HG02870 (cell line): Measurements from ENCODE around the gene BCL7C.
"Not testable (repeated sequence)": the region's sequence is repeated elsewhere in the genome, so short reads cannot be mapped to it uniquely, and the experiment has no call there.

Experiments used
- ATAC-seq: cut with Tn5 transposase; IDR thresholded peaks from one replicate; pipeline ENCODE4 v1.9.1; 2021; ENCODE audit warnings: mild to moderate bottlenecking, moderate library complexity; ENCODE audit not compliant: unreplicated experiment

The BCL7C gene

DNA sequence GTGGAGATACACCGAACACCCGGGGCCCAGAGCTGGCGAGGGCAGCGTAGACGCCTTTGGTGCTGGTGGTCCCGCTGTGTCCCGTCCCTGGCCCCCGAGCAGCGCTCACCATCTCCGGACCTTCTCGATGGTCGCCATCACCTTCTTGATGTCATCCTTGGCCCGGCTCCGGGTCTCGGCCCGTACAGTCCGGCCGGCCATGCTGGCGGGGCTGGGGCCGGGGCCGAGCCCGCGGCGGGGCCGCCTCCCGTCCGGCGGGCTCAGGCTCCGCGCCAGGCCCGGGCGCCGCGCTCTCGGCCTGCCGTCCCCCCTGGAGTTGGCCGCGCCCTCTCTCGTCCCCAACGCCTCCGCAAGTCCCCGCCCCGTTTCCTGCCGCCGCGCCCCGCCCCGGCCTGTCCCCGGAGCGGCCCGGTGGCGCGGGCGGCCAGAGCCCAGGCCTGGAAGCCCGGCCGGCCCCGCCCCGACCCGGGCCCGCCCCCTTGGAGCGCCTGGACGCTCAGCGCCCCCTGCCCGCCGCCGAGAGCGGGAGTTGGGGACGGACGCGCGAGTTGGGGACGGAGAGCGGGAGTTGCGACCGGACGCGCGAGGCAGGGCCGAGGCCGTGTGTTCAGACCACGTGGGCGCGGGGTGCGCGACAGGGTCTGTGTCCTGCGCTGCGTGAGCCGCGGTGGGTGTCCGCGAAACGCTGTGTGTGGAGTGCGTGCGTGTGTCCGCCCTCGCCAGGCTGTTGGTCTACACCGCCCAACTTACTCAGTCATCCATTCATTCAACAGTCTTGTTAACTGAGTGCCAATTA, at the start of gene BCL7C:
Gene BCL7C (minus strand): TSS at position 334 of the 796 bp plus-strand sequence. CDS start 133 bp downstream, at position 201.
- ATAC-seq, result peak; percentile 75

DNA sequence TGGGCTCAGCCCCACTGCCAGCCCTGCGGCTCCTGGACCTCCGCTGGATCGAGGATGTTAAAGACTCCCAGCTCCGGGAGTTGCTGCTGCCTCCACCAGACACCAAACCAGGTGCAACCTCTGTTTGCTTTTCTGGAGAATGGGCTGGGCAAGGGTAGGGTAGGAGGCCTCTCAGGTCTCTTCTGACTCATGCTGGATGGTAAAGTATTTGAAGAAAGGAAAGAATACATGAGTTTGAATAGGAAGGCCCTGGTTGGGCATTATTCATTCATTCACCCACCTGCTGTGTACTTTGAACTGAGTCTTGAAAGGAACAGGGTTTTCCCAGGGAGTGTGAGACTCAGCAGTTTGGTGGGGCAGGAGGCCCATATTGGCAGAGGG, 48.5 kb upstream of the BCL7C start:
- no peak for ATAC-seq

DNA sequence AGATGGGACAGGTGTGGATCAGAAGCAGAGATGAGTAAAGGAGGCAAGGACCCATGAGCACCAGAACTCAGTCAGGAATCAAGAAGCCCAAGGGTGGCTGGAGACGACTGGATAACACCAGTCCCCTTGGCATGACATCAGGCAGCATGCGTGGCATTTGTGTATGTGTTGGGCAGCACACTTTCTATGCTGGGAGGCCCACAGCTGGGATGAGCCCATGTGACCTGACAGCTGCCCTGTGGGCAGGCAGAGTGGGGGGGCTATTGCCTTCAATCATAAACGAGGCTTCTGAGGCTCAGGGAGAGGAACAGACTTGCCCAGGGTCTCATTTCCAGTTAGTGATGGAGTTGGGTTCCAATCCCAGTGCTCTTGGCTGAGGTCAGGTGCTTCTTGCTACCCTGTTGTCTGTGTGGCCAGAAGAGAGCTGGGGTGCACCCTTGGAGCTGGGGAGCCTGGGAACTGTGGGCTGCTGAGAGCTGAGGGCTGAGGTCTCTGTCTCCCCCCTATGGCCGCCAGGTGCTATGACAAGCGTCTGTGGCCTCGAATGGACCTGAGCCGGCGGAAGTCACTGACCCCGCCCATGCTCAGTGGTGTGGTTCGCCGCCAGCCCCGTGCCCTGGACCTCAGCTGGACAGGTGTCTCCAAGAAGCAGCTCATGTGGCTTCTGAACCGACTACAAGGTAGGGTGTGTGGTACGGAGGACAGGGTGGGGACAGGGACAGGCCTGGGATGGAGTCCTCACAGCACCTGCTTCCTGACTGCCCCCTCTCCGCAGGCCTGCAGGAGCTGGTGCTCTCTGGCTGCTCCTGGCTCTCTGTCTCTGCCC, 47.9 kb upstream of the BCL7C start:
- peak; percentile 82 for ATAC-seq

DNA sequence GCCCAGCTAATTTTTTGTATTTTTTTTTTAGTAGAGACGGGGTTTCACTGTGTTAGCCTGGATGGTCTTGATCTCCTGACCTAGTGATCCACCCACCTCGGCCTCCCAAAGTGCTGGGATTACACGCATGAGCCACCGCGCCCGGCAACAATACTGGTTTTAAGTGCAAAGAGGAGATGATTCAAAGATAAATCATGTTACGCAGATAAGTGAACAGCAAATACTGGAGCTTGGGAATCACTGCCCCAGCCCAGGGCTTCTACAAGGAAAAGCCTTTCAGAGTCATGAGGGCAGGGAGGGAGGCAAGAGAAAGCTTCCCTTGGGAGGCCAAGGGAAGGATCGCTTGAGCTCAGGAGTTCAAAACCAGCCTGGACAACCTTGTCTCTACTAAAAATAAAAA, 45.7 kb upstream of the BCL7C start:
- ATAC-seq, result not testable (repeated sequence)

DNA sequence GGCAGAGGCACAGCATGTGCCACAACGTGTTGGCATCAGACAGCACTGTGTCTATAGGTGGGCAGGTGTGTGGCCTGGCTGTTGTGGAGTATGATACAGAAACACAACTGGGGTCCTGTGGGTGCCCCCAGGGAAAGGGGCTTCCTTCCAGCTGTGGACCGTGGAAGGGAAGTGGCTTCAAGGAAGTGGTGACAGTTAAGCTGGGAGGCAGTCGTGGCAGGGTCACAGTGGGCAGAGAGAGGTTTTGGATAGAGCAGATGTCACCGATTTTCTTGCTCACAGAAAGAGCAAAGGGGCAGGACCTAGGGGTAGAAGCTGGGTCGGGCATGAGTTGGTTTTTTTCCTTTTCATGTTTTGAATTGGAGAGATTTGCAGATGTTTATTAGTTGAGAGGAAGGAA, 43.8 kb upstream of the BCL7C start:
- no peak for ATAC-seq

DNA sequence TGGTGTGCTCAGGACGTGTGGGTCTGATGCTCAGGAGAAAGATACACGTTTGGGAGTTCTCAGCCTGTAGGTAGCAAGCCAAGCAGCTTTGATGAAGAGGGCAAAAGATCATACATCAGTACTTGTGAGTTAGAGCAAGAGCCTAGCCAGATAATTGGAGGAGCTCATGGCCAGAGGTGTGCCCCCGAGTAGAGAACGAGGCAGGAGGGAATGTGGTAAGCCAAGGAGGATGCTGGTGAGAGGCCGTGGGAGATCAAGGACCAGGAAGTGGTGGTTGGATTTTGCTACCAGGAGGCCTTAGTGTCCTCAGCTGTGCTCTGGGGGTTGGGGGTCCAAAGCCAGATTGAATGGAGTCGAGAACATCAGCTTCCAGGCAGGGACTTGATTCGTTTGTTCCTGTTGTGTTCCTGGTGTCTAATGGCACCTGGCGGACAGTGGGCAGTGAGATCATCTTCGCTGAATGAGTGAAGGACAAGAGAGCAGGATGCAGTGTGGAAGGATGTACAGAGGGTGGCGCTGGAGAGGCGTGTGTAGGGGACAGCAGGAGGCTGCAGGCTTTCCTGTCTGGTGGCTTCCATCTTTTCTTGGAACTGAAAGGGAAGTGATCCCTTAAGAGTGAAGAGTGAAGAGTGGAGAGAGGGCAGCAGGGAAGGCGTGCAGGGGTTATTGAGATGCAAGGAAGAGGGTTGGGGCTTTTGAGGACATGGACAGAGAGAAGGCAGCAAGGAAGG, 41.1 kb upstream of the BCL7C start:
- ATAC-seq, result no peak

- ATAC-seq, result no peak
These were observed 37.3 kb upstream of the BCL7C start for GRCh38 chr16:30931068-30931650.

DNA sequence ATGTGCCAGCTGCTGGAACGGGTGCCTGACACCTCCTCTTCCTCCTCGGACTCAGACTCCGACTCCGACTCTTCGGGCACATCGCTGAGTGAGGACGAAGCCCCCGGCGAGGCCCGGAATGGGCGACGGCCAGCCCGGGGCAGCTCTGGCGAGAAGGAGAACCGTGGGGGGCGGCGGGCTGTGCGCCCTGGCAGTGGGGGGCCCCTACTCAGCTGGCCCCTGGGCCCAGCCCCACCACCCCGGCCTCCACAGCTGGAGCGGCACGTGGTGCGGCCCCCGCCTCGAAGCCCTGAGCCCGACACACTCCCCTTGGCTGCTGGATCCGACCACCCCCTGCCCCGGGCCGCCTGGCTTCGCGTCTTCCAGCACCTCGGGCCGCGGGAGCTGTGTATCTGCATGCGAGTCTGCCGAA, 36.3 kb upstream of the BCL7C start:
- no peak for ATAC-seq

DNA sequence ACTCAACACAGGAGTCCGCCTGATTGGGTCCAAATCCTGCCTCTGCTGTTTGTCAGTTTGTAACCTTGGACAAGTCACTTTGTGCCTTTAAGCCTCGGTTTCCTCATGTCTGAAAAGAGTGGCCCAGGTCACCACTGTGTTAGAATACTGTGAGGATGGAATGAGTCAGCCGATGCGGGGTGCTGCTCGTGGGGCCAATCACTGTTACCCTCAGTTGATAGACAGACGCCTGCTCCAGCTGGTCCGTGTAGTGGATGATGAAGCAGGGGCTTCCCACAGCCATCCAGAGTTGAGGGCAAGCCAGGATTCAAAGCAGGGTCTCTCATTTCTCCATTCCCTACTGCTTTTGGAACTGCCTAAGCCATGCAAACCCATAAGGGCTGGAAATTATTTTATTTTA, 35.3 kb upstream of the BCL7C start:
- ATAC-seq, result no peak

GRCh38 chr16:30928390-30928789, 34.5 kb upstream of the BCL7C start:
- no peak for ATAC-seq

DNA sequence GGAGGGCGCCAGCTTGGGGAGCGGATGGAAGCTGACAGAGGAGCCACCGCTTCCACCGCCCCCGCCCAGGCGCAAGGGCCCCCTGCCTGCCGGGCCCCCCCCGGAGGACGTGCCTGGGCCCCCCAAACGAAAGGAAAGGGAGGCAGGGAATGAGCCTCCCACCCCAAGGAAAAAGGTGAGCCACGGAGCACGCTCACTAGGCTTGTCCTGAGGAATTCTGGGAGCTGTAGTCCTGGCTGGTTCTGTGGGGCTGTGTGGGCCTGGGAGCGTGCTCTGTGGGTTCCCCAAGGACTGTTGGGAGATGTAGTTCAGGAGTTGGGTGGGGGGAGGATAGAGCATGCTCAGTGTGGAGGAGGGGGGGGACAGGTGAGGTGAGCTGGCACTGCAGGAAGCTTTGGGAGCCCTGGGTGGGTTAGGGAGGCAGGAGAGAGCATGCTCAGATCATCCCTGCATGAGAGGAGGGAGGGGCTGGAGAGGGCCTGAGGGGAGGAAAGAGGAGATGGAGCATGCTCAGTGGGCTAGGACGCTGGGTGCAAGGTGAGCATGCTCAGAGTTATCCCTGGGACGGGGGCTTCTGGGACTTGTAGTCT, 34.0 kb upstream of the BCL7C start:
- no peak for ATAC-seq

GRCh38 chr16:30926937-30927788, 33.3 kb upstream of the BCL7C start:
- no peak for ATAC-seq

- ATAC-seq, result no peak
These were observed 32.3 kb upstream of the BCL7C start for GRCh38 chr16:30925995-30926811.

DNA sequence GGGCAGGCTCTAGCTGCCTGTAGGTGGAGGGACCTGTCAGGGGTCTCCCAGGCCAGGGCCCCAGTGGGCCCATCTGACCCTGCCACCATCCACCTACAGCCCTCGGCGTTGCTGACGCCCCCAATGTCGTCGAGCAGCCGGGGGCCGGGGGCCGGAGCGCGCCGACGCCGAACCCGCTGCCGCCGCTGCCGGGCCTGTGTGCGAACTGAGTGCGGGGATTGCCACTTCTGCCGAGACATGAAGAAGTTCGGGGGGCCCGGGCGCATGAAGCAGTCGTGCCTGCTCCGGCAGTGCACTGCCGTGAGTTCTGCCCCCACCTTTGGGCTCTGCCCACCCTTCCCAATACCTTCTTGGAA, 31.7 kb upstream of the BCL7C start:
- no peak for ATAC-seq

GRCh38 chr16:30924913-30925631, 31.2 kb upstream of the BCL7C start:
- no peak for ATAC-seq

- ATAC-seq, result no peak
These were observed 30.4 kb upstream of the BCL7C start for GRCh38 chr16:30924076-30924912.

GRCh38 chr16:30923554-30924075, 29.7 kb upstream of the BCL7C start, which contains the start of gene FBXL19:
Gene FBXL19, plus strand, starts transcription at chr16:30923572. Its CDS starts 2,183 bp downstream, at chr16:30925755.
- ATAC-seq, result no peak
